Pancreas (tissue), 10 donors: ENCODE measurements around the gene CLCNKB. TPM values are rescaled to one million over a fixed set of nuclear protein-coding genes. Genes with fewer than 3 reads are reported as not detected.
A peak's percentile ranks its signal among the peaks of the same experiment; 100 is the strongest.
"Not testable (repeated sequence)": the region's sequence is repeated elsewhere in the genome, so short reads cannot be mapped to it uniquely, and the experiment has no call there.

Experiments used
- ATAC-seq, 4 donors: fragments of 200-7000 bp; cut with Tn5 transposase; one replicate each; pipeline versions ENCODE4 v1.8.0 to v1.9.1; 2020; ENCODE audit warnings: mild to moderate bottlenecking in 4 of 4, moderate library complexity in 4 of 4
- DNase-seq, 6 donors: peaks; one replicate each; pipeline ENCODE4 v3.0.0-alpha.2; 2020
- FAIRE-seq: peaks from 2 replicates; lab custom pipeline; 2012; peaks lifted over from hg19 to GRCh38; lab: Jason Lieb, UNC
- H3K27ac ChIP-seq, 4 donors: fragments of 200-600 bp; sonication (generic); 1 replicate in 3 of 4; 2 replicates in 1 of 4; pipeline versions ENCODE4 v1.5.0 to v1.8.0; 2020
- H3K27me3 ChIP-seq, 4 donors: fragments of 200-600 bp; one replicate each; pipeline ENCODE4 v1.8.0; 2021
- H3K36me3 ChIP-seq, 3 donors: fragments of 200-600 bp; sonication (generic) in 1 of 3; one replicate each; pipeline versions ENCODE4 v1.5.0 to v1.8.0; 2020 to 2021
- H3K4me1 ChIP-seq, 3 donors: fragments of 200-600 bp; one replicate each; pipeline ENCODE4 v1.8.0; 2021
- H3K4me3 ChIP-seq, 4 donors: fragments of 200-600 bp; sonication (generic) in 2 of 4; one replicate each; pipeline versions ENCODE4 v1.5.0 to v1.8.0; 2020 to 2021
- H3K9me3 ChIP-seq, 4 donors: fragments of 200-600 bp; one replicate each; pipeline ENCODE4 v1.8.0; 2021
- WGBS, 2 donors: extraction: QIAGEN DNeasy Blood & Tissue Kit; methylation state at CpG; one replicate each; pipeline ENCODE4 v1.1.7; 2013; 5-methylcytosine and 5-hydroxymethylcytosine counted together
- intact Hi-C, 3 donors: fragments of 100-400 bp; cut with DNase I; formaldehyde crosslinking; loops; one replicate each; pipeline versions ENCODE4 v1.11.1 to v1.14.2; 2022
- polyA plus RNA-seq, 2 donors: library from polyadenylated mRNA; stranded (reverse); fragments of 200-250 nt; gene quantifications; one replicate each; pipeline ENCODE4 v1.2.3, GENCODE V29; 2013
- total RNA-seq, 6 donors: library from RNA; stranded (reverse); fragmentation: NEBNext Ultra II Directional in 4 of 6; extraction: Animal tissue kit (Norgen Biotek cat#: 25700) in 4 of 6; gene quantifications; one replicate each; pipeline versions ENCODE4 v1.2.1 to v1.2.4, GENCODE V29; 2021 to 2023
- TF ChIP-seq, protein P1 (sequence below), 4 donors: fragments of 200-600 bp; sonication (generic) in 3 of 4; IDR thresholded peaks; one replicate each; pipeline versions ENCODE4 v1.5.0 to v1.8.0; 2021; ENCODE audit warnings: antibody characterized with exemption in 4 of 4
- donor health status: healthy with polysubstance abuse.
- donor health status: DM: no; HTN: no; CAD: no; lungs with moderate emphysema.
- donor health status: DM: no; HTN: no; CAD: no.
- donor health status: control.
- donor health status: control.
- donor health status: Bipolar disorder and iron deficiency.
- donor health status: DM: yes; HTN: yes; CAD: no.
- donor health status: DM: no; HTN: no; CAD: no.
- donor health status: DM: no; HTN: no; CAD: no.
- donor health status: DM: yes; HTN: yes; CAD: no.

CLCNKB gene
- total and polyA plus RNA-seq, 8 donors: 0.54 to 1.7 (median 0.93) TPM

DNA sequence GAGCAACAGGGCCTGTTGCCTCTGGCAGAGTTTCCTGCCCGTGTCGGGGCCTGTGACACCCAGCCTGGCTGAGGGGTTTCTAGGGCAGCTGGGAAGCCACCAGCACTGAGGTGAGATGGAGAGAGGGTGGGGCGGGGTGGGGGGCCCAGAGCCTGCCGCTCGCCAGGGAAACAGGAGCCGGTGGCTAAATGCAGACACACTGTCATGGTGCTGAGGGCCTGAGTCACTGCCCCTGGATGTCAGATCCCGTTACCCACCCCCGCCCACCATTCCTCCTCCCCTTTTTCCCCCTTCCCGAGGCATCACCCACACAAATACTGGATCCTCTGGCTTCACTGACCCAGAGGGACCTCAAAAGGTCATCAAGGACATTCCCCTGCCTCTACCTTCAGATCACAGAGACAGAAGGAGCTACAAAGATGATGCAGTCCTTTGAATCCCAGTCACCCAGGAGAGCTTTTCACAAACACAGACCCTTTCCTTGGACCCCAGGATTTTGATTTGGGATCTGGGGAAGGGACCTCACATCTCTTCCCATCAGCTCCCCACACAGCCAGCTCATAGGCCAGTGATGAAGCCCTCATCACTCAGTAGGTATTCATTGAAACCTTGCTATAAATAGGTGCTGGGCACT, 23.8 kb upstream of the CLCNKB start:
- TF ChIP-seq, protein P1, sequence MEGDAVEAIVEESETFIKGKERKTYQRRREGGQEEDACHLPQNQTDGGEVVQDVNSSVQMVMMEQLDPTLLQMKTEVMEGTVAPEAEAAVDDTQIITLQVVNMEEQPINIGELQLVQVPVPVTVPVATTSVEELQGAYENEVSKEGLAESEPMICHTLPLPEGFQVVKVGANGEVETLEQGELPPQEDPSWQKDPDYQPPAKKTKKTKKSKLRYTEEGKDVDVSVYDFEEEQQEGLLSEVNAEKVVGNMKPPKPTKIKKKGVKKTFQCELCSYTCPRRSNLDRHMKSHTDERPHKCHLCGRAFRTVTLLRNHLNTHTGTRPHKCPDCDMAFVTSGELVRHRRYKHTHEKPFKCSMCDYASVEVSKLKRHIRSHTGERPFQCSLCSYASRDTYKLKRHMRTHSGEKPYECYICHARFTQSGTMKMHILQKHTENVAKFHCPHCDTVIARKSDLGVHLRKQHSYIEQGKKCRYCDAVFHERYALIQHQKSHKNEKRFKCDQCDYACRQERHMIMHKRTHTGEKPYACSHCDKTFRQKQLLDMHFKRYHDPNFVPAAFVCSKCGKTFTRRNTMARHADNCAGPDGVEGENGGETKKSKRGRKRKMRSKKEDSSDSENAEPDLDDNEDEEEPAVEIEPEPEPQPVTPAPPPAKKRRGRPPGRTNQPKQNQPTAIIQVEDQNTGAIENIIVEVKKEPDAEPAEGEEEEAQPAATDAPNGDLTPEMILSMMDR (IDR thresholded peaks at IDR 0.05): no peak

DNA sequence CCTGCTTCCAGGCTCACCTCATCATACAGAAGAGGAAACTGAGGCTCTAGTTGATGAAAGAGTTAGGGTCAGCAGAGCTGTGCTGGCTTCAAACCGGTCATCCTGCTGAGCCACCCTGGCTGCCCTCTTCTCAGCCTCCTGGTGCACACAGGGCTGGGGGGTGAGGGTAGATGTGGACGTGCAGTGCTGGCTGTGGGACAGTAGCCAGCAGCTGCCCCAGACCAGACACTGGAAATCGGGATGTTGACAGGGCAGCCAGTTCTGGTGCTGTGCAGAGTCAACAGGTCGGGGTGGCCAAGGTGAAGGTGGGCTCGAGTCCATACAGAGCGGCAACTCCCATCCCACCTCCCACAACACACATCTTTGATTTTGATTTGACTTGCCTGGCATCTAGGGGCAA, 23.3 kb upstream of the CLCNKB start:
- no peaks in the 10 kb centered on the region for H3K36me3 ChIP-seq
- no peak overlapping the region for H3K4me3 ChIP-seq
- DNase-seq (no peak), FAIRE-seq (no peak), ATAC-seq (no peak)
- TF ChIP-seq, protein P1 (IDR thresholded peaks at IDR 0.05): no peak
- H3K27me3 ChIP-seq: no peaks in the 10 kb centered on the region
- WGBS, 2 donors: 81 to 84% methylated on average over 6 of the region's 6 CpGs
- H3K9me3 ChIP-seq: no peaks in the 10 kb centered on the region
- intact Hi-C loops: no loop called here
- H3K4me1 ChIP-seq: peaks cover 6 to 12% (median 7%) of the 10 kb centered on the region in 3 donors
- H3K27ac ChIP-seq: no peak overlapping the region

More for the DNA sequence above, 23.8 kb upstream of the CLCNKB start:
- FAIRE-seq (no peak), DNase-seq (no peak), ATAC-seq (no peak)
- H3K4me3 ChIP-seq: no peak overlapping the region
- no peaks in the 10 kb centered on the region for H3K36me3 ChIP-seq
- intact Hi-C loops: no loop called here
- no peak overlapping the region for H3K27ac ChIP-seq
- H3K9me3 ChIP-seq: no peaks in the 10 kb centered on the region
- 86 to 87% methylated on average over 9 of the region's 9 CpGs for WGBS, 2 donors
- H3K4me1 ChIP-seq: peaks cover 7 to 12% (median 8%) of the 10 kb centered on the region in 3 donors
- H3K27me3 ChIP-seq: no peaks in the 10 kb centered on the region

DNA sequence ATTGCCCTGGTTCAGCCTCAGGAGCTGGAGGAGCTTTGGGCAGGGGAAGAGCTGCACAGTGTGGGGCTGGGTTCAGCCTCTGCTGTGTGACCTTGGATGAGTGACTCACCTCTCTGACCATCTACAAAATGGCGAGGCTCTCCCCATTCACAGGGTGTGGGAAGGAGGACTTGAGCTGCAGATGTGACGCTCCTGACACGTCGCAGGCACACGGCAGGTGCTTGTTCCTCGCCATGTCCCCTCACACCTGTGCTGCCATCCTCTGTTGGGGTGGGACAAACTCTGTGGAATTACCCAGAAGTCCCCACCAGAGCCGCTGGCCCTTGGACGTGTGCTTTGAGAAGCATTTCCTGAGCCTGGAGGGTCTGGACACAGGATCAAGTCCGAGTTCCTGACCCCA, 22.7 kb upstream of the CLCNKB start:
- H3K4me3 ChIP-seq, H3K36me3 ChIP-seq, H3K27me3 ChIP-seq, intact Hi-C loops, FAIRE-seq, H3K9me3 ChIP-seq, H3K27ac ChIP-seq: not testable (repeated sequence)
- peaks cover 6 to 12% (median 7%) of the 10 kb centered on the region in 3 donors for H3K4me1 ChIP-seq
- DNase-seq: peak in 1 of 6 donors; percentile 55
- 50 to 61% methylated on average over 9 of the region's 9 CpGs for whole genome bisulfite sequencing, 2 donors
- peak in 3 of 4 donors; percentile 26 to 62 (median 34) for ATAC-seq

DNA sequence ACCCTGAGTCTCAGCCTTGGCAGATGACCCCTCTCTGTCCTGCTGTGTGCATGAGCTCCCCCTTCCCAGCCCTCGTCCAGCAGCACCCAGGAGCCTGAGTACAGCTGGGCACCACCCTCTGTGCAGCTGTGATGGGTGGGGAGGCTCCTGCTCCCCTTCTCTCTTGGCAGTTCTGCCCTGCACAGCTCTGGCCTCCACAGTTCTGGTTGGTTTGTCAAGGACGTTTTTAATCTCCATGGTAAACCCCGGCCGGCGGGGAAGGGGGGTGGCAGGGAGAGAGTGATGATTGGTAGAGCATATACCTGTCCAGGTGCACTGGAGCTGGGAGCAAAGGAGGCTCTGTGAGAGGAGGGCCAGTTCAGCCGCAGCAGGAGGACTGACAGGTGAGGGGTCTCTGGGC, 21.9 kb upstream of the CLCNKB start, which contains the start of gene CLCNKA:
Gene CLCNKA, plus strand, starts transcription at position 356 of the 400 bp plus-strand sequence. CDS start 584 bp downstream, outside the sequence.
- DNase-seq: peak in 5 of 6 donors; percentile 68 to 80 (median 71)
- Histone ChIP-seq H3K27me3 (no peaks in the 10 kb centered on the region), H3K9me3 (no peaks in the 10 kb centered on the region), H3K4me3 (no peak within 1 kb of the TSS), H3K27ac (no peak within 1 kb of the TSS), H3K4me1 (peaks cover 7 to 12% (median 7%) of the 10 kb centered on the region in 3 donors), H3K36me3 (no peaks in the 10 kb centered on the region)
- no peak for FAIRE-seq
- intact Hi-C loops: no loop called here
- ATAC-seq: peak; percentile 71 to 89 (median 78)
- TF ChIP-seq, protein P1 (IDR thresholded peaks at IDR 0.05): no peak
- 5 to 10% methylated on average over 6 of the region's 6 CpGs for WGBS, 2 donors

DNA sequence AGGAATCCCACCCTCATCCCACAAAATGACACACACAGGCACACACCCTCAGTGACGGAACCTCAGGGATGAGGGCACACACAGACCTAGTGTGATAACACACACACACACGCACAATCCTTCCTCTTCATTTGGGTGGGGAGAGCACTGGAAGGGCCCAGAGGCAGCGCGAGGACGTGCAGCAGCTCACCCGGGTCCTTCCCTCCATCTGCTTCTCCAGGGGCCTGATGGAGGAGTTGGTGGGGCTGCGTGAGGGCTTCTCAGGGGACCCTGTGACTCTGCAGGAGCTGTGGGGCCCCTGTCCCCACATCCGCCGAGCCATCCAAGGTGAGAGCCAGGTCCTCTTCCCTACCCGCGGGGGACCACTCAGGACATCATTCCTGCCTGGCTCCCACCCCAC, 21.2 kb upstream of the CLCNKB start:
- WGBS, 2 donors: 85 to 86% methylated on average over 11 of the region's 11 CpGs
- ATAC-seq: no peak

More for the DNA sequence above, 21.2 kb upstream of the CLCNKB start:
- Histone ChIP-seq H3K27ac (no peak overlapping the region), H3K4me1 (peaks cover 12 to 14% (median 13%) of the 10 kb centered on the region in 3 donors), H3K4me3 (no peak overlapping the region), H3K9me3 (no peaks in the 10 kb centered on the region), H3K27me3 (no peaks in the 10 kb centered on the region), H3K36me3 (no peaks in the 10 kb centered on the region)
- intact Hi-C loops: no loop called here
- TF ChIP-seq, protein P1 (IDR thresholded peaks at IDR 0.05): no peak
- no peak for FAIRE-seq
- no peak for DNase-seq
